Vagina (tissue), 2 donors: ENCODE data around the gene SLC16A12.

Experiments used
- POLR2AphosphoS5 ChIP-seq, 2 donors: sonication (generic); formaldehyde crosslinking; IDR thresholded peaks; one replicate each; pipeline ENCODE4 v1.9.0; 2017; ENCODE audit warnings: antibody characterized with exemption in 2 of 2, mild to moderate bottlenecking in 2 of 2, low read depth in 1 of 2; ENCODE audit not compliant: insufficient read depth in 1 of 2
- TF ChIP-seq, protein P1 (sequence below), 3 experiments: fragments of 450-650 bp in 2 of 3; fragments of 200-600 bp in 1 of 3; sonication (generic) in 1 of 3; IDR thresholded peaks; one replicate each; pipeline ENCODE4 v1.5.1; 2017 to 2019; ENCODE audit warnings: antibody characterized with exemption in 3 of 3, mild to moderate bottlenecking in 2 of 3, moderate library complexity in 2 of 3

DNA sequence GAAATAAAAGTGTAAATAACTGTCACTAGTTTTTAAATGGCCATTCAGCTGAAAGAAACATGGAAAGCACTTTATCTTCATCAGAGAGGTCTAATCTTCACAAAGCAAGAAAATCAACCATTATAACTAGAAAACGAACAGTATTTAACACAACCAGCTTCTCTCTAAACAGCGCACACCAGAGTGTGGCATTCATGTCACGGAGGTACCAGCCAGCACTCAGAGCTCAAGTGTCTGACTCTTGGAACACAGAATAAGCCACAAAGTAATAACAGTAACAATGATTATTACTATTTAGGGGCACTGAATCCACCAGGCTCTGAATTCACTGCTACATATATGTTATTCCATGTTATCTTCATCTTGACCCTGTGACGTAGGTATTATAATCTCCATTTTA is 60.9 kb downstream of the SLC16A12 start:
- TF ChIP-seq, protein P1, sequence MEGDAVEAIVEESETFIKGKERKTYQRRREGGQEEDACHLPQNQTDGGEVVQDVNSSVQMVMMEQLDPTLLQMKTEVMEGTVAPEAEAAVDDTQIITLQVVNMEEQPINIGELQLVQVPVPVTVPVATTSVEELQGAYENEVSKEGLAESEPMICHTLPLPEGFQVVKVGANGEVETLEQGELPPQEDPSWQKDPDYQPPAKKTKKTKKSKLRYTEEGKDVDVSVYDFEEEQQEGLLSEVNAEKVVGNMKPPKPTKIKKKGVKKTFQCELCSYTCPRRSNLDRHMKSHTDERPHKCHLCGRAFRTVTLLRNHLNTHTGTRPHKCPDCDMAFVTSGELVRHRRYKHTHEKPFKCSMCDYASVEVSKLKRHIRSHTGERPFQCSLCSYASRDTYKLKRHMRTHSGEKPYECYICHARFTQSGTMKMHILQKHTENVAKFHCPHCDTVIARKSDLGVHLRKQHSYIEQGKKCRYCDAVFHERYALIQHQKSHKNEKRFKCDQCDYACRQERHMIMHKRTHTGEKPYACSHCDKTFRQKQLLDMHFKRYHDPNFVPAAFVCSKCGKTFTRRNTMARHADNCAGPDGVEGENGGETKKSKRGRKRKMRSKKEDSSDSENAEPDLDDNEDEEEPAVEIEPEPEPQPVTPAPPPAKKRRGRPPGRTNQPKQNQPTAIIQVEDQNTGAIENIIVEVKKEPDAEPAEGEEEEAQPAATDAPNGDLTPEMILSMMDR (IDR thresholded peaks at IDR 0.05), result no peak
- no peak for TF ChIP-seq POLR2AphosphoS5 (IDR thresholded peaks at IDR 0.05; ENCODE audit: insufficient read depth in 1 of 2, low read depth in 1 of 2)
